ENCODE results near the gene C9orf85. TPM values are rescaled to one million over a fixed set of nuclear protein-coding genes. Genes with fewer than 3 reads are reported as not detected.
"Not testable (repeated sequence)": the region's sequence is repeated elsewhere in the genome, so short reads cannot be mapped to it uniquely, and the experiment has no call there.

The C9orf85 gene
- total and polyA plus RNA-seq, 2 donors (not counting 3 experiments of a cell fraction or from before 2014, with no cell fraction given) = 8.3 to 11.3 TPM

DNA sequence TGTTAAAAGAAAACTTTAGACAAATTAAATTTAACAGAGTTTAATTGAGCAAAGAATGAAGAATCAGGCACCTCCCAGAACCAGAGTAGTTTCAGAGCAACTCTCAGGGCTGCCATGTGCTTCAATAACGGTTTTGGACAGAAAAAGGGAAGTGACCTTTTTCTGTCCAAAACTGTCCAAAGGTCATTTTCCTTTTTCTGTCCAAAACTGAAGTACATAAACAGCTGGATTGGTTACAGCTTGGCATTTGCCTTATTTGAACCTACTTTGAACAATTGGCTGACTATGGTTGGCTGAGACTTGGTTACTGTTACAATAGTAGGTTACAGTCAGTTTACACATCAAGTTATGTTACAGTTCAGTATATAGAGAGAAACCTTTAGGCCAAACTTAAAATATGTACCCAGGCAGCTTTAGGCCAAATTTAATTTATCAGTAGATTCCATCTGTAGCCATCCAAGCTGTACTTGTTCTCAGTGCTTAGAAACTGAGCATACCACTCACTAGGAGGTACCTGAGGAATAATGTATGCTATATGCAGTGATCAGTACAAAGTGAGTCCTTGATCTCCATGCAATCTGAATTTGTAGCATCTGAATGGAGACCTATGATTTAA is 44.0 kb downstream of the C9orf85 start:
- ChIA-PET CTCF (no interaction called here), POLR2A (no interaction called here)
- Histone ChIP-seq H3K4me3 (replicated peaks in 1 of 3; ENCODE audit: insufficient read depth in 1 of 3, low read depth in 1 of 3, low read length in 3 of 3) (no peak overlapping the region), H3K79me2 (ENCODE audit: control insufficient read depth, insufficient read depth, low read length) (no peaks in the 10 kb centered on the region), H3K36me3 (ENCODE audit: control insufficient read depth in 2 of 2, extremely low read depth in 1 of 2, insufficient read depth in 2 of 2, low read length in 2 of 2) (no peaks in the 10 kb centered on the region), H3K27me3 (ENCODE audit: control insufficient read depth in 2 of 2, insufficient read depth in 2 of 2, low read length in 2 of 2) (no peaks in the 10 kb centered on the region), H3K9ac (replicated peaks; ENCODE audit: extremely low read depth, insufficient read depth, low read length) (no peak overlapping the region), H3K9me1 (replicated peaks; ENCODE audit: control insufficient read depth, extremely low read depth, insufficient read depth, low read length) (no peaks in the 10 kb centered on the region), H4K20me1 (replicated peaks; ENCODE audit: control insufficient read depth, extremely low read depth, insufficient read depth, low read length) (no peaks in the 10 kb centered on the region), H3K27ac (ENCODE audit: insufficient read depth, low read depth, low read length) (no peak overlapping the region), H2AFZ (ENCODE audit: low read depth, low read length) (no peak overlapping the region), H3K9me3 (replicated peaks; ENCODE audit: control insufficient read depth, insufficient read depth, low read length) (no peaks in the 10 kb centered on the region), H3K4me1 (ENCODE audit: control insufficient read depth, extremely low read depth, insufficient read depth, low read length) (no peaks in the 10 kb centered on the region), H3K4me2 (ENCODE audit: insufficient read depth, low read length) (no peak overlapping the region)
- no TSS peak for BruUV-seq (replicated peaks)
- intact Hi-C loops (cut with micrococcal nuclease) = loop anchor here (10.0 kb wide), 1 partner anchor 59 kb away; no protein-coding TSS in a partner anchor
- TF ChIP-seq JUN (IDR thresholded peaks at IDR 0.05; ENCODE audit: borderline replicate concordance, insufficient read depth, insufficient read length, low read depth) (no peak), EZH2 (IDR thresholded peaks at IDR 0.05; ENCODE audit: borderline replicate concordance, low read depth, low read length, severe bottlenecking) (no peak), MAX (IDR thresholded peaks at IDR 0.05; ENCODE audit: insufficient read depth, insufficient read length) (no peak)
- dilution Hi-C loops (cut with MboI; ENCODE audit: extremely low pct_ligation_motif_present, low sequenced_read_pairs) = no loop called here
- DNase-seq (ENCODE audit: low read depth, low spot score) (no peak), FAIRE-seq (no peak)

DNA sequence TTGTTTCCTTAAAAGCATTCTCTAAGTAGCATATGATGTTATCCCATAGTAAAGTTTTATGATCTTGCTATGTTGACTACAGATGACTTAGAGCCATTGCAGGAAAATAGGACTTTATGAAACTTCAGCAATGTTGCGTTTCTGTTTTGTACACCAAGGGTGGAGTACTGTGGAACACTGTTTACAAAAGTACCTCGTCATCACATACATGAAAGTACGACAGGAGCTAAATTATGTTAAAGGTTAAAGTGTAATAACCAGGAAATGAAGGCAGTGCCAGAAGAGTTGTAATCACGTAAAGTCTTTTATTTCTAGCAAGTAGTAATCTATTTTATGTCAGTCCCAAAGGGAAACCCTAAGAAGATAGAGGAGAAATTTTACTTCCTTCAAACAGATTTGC is 50.9 kb downstream of the C9orf85 start:
- H2AFZ ChIP-seq (ENCODE audit: low read depth, low read length) = no peak overlapping the region
- no peak for TF ChIP-seq POLR2A (IDR thresholded peaks at IDR 0.05; ENCODE audit: low read depth, low read length)
- ChIA-PET CTCF (interaction anchor here (1.5 kb wide), 1 partner anchor 13 kb away, joined by 3 read pairs; no protein-coding TSS in a partner anchor), POLR2A (no interaction called here)
- H3K27ac ChIP-seq (ENCODE audit: insufficient read depth, low read depth, low read length) = no peak overlapping the region
- H3K9me3 ChIP-seq (replicated peaks; ENCODE audit: control insufficient read depth, insufficient read depth, low read length) = no peaks in the 10 kb centered on the region
- BruUV-seq (replicated peaks) = no TSS peak
- DNase-seq (ENCODE audit: low read depth, low spot score) (no peak), FAIRE-seq (no peak)
- H3K27me3 ChIP-seq (ENCODE audit: control insufficient read depth in 2 of 2, insufficient read depth in 2 of 2, low read length in 2 of 2) = no peaks in the 10 kb centered on the region
- H3K4me1 ChIP-seq (ENCODE audit: control insufficient read depth, extremely low read depth, insufficient read depth, low read length) = no peaks in the 10 kb centered on the region
- H3K9ac ChIP-seq (replicated peaks; ENCODE audit: extremely low read depth, insufficient read depth, low read length) = no peak overlapping the region
- no peaks in the 10 kb centered on the region for H3K9me1 ChIP-seq (replicated peaks; ENCODE audit: control insufficient read depth, extremely low read depth, insufficient read depth, low read length)
- no peak overlapping the region for H3K4me3 ChIP-seq (replicated peaks in 1 of 3; ENCODE audit: insufficient read depth in 1 of 3, low read depth in 1 of 3, low read length in 3 of 3)
- no peaks in the 10 kb centered on the region for H4K20me1 ChIP-seq (replicated peaks; ENCODE audit: control insufficient read depth, extremely low read depth, insufficient read depth, low read length)
- dilution Hi-C loops (cut with MboI; ENCODE audit: extremely low pct_ligation_motif_present, low sequenced_read_pairs) (no loop called here), intact Hi-C loops (cut with micrococcal nuclease) (no loop called here)
- no peaks in the 10 kb centered on the region for H3K79me2 ChIP-seq (ENCODE audit: control insufficient read depth, insufficient read depth, low read length)
- no peaks in the 10 kb centered on the region for H3K36me3 ChIP-seq (ENCODE audit: control insufficient read depth in 2 of 2, extremely low read depth in 1 of 2, insufficient read depth in 2 of 2, low read length in 2 of 2)
- H3K4me2 ChIP-seq (ENCODE audit: insufficient read depth, low read length) = no peak overlapping the region

GRCh38 chr9:71963471-71963996 is 52.1 kb downstream of the C9orf85 start:
- dilution Hi-C loops (cut with MboI; ENCODE audit: extremely low pct_ligation_motif_present, low sequenced_read_pairs); FAIRE-seq; DNase-seq (ENCODE audit: low read depth, low spot score); intact Hi-C loops (cut with micrococcal nuclease); H4K20me1 ChIP-seq (replicated peaks; ENCODE audit: control insufficient read depth, extremely low read depth, insufficient read depth, low read length); H3K36me3 ChIP-seq (ENCODE audit: control insufficient read depth in 2 of 2, extremely low read depth in 1 of 2, insufficient read depth in 2 of 2, low read length in 2 of 2); BruUV-seq (replicated peaks); H3K9me3 ChIP-seq (replicated peaks; ENCODE audit: control insufficient read depth, insufficient read depth, low read length); H3K4me3 ChIP-seq (replicated peaks in 1 of 3; ENCODE audit: insufficient read depth in 1 of 3, low read depth in 1 of 3, low read length in 3 of 3); H3K4me1 ChIP-seq (ENCODE audit: control insufficient read depth, extremely low read depth, insufficient read depth, low read length); POLR2A ChIA-PET; H3K9ac ChIP-seq (replicated peaks; ENCODE audit: extremely low read depth, insufficient read depth, low read length); H3K9me1 ChIP-seq (replicated peaks; ENCODE audit: control insufficient read depth, extremely low read depth, insufficient read depth, low read length); H2AFZ ChIP-seq (ENCODE audit: low read depth, low read length); H3K27me3 ChIP-seq (ENCODE audit: control insufficient read depth in 2 of 2, insufficient read depth in 2 of 2, low read length in 2 of 2); H3K27ac ChIP-seq (ENCODE audit: insufficient read depth, low read depth, low read length); H3K79me2 ChIP-seq (ENCODE audit: control insufficient read depth, insufficient read depth, low read length); H3K4me2 ChIP-seq (ENCODE audit: insufficient read depth, low read length): not testable (repeated sequence)
- CTCF ChIA-PET = interaction anchor here (1.3 kb wide), 1 partner anchor 156 kb away, joined by 3 read pairs; no protein-coding TSS in a partner anchor
